Glomerular visceral epithelial cell (primary cell): Measurements from ENCODE around the gene PDIA5.
"Not testable (repeated sequence)": the region's sequence is repeated elsewhere in the genome, so short reads cannot be mapped to it uniquely, and the experiment has no call there.

ENCODE experiments used
- DNase-seq: peaks from one replicate; pipeline ENCODE4 v3.0.0-alpha.2; 2016; ENCODE audit errors: extremely low spot score

Gene PDIA5

DNA sequence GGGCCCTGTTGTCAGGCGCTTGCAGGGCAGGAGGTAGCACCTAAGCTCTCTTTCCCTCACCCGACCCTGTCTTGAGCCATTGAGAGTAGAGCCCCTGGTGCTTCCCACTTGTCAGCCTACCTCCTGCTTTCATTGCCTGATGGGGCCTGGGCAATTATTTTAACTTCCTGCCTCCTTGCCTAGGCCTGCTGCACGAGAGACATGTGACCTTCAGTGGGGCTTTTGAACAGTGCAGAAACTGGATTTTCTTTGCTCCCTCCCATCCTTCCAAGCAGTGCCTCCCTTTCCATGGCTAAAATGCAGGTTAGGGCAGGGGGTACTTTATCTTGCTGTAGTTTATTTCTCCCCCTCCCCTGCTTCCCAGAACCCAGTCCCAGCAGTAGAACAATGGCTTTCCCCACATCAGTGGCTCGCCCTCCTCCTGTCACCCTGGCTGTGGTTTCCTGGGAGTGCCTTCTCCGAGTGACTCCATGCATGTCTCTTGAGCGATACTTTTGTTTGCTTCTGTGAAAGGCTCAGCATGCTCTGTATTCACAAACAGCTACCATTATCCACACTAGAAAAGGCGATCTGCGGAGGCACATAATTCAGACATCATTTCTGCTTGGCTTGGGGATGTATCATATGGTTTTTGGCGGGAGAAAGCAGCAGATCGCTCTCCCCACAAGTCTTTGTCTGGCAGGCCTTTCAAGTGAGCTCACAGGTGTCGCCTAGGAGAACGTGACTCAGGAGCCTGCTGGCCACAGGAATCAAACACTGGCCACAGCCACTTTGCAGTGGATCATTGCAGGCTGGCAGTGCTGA lies 24.1 kb downstream of the PDIA5 start:
- peak; percentile 56 for DNase-seq

- no peak for DNase-seq
Observed at GRCh38 chr3:123092243-123092642, 25.4 kb downstream of the PDIA5 start.

GRCh38 chr3:123093696-123094095 lies 26.9 kb downstream of the PDIA5 start:
- no peak for DNase-seq

- no peak for DNase-seq
Observed at GRCh38 chr3:123094516-123095313, 27.9 kb downstream of the PDIA5 start.

DNA sequence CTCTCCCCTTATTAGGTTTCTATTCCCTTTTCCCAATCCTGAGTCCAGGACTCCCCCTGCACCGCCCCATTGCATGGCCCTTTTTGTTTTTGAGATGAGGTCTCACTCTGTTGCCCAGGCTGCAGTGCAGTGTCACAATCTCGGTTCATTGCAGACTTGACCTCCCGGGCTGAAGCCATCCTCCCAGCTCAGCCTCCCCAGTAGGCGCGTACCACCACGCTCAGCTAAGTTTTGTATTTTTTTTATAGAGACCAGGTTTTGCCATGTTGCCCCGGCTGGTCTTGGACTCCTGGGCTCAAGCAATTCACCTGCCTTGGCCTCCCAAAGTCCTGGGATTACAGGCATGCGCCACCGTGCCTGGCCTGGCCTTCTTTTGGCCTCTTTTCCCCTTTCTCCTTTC lies 29.3 kb downstream of the PDIA5 start:
- DNase-seq, result no peak

DNA sequence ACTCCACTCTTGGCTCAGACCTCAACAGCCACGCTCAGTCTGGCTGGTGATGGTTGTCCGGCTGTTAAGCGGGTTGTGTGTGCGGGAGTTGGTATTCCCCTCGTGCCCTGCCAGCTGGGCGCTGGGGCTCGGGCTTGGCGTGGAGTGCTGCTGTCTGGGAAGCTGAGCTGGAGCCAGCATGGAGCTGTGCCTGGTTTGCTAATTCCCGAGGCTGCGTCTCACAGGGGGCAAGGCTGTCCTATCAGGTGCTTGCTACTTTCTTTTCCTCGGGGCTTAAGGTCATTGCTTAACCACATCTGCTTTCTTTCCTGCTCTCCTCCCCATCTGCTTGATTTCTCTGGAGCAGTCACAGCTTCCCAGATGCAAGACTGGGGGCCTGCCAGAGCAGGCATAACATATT lies 29.9 kb downstream of the PDIA5 start:
- no peak for DNase-seq

- DNase-seq, result no peak
Observed at GRCh38 chr3:123098426-123099330, 31.9 kb downstream of the PDIA5 start.

DNA sequence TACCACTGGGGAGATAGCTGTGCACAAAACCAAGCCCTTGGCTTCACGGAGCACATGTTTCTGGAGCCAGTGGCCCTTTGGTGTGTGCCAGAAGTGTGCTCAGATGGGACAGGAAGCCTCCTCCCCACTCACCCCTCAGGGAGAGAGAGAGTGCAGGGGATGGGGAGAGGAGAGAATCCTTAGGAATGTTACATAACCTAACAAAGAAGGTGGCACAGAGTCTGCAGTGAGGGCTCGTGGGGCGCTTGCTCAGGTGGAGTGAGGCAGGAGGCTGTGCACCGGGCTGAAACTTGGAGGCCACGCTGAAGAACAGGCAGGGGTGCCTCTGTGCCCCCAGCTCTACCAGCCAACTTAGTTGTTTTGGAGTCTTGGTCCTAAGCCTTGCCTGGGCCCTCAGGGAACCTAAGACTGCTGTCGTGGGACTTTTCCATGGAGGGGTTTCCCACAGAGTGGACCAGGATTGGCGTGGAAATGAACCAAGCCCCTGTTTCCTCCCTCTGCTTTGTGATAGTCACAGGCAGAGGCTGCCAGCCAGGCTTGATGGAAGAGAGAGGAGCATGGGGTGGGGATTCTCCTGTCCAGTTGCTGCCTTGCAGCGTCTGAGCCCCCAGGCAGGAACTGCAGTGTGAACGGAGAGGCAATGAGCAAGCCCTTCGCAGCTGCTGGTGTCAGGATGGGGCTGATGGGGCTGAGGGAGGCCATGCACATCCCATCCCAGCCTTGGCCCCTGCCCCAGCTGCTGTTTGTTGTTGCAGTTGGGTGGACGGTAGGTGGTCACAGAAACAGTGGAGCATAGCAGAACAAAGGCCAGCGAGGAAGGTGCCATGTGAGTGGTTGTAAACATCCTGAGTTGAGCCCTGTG lies 32.7 kb downstream of the PDIA5 start:
- no peak for DNase-seq

- no peak for DNase-seq
Observed at GRCh38 chr3:123100193-123100776, 33.5 kb downstream of the PDIA5 start.

- DNase-seq, result no peak
Observed at GRCh38 chr3:123102249-123102648, 35.4 kb downstream of the PDIA5 start.

DNA sequence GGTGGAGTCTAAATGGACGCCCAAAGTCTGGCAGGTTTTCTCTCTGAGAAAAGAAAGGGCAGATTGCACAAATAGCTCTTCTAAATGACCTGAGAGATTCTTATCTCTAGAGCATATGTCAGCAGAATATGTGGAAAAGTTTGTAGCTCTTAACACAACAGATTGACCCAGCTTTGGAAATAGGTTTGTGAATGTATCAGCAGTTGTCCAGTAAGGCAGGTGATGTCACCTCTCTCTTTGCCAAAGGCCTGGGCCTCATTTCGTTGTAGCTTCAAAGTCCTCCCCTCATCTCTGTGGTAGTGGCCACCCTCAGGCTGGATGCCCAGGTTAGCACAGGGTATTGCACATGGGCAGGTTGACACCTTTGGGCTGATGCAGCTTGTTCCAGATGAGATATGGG lies 36.0 kb downstream of the PDIA5 start:
- DNase-seq, result no peak

- DNase-seq, result peak; percentile 35
Observed at GRCh38 chr3:123104550-123104949, 37.7 kb downstream of the PDIA5 start.

- peak; percentile 28 for DNase-seq
Observed at GRCh38 chr3:123105201-123106189, 38.7 kb downstream of the PDIA5 start.

- no peak for DNase-seq
Observed at GRCh38 chr3:123110282-123110975, 43.6 kb downstream of the PDIA5 start.

DNA sequence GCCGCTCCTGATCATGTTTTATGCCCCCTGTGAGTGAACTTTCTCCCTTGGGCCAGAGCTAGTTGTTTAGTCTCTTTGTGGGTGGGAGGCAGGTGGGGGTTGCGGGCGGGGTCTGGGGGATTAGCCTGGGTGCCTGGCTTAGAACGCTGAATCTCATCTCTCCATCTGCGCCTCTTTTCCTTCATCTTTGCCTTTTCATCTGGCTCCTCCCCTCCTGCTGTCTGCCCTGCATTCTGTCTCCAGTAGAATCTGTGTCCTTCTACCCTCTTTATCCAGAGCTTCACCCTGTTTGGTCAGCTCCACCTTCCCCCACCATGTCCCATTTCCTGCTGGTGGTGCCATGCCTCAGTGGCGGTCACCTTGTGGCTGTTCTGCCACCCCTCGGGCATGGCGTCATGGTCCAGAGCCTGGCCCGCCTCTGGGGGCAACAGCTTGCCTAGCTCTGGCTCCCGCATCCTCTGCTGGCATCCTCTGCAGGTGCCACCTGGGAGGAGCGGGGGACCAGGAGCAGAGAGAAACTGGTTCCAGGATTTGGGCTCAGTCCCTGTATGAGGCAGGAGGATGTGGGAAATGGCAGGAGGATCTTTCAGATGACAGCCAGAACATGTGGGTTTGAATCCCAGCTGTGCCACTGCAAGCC lies 44.3 kb downstream of the PDIA5 start:
- DNase-seq, result no peak

GRCh38 chr3:123111640-123112039 lies 44.8 kb downstream of the PDIA5 start:
- DNase-seq, result no peak

DNA sequence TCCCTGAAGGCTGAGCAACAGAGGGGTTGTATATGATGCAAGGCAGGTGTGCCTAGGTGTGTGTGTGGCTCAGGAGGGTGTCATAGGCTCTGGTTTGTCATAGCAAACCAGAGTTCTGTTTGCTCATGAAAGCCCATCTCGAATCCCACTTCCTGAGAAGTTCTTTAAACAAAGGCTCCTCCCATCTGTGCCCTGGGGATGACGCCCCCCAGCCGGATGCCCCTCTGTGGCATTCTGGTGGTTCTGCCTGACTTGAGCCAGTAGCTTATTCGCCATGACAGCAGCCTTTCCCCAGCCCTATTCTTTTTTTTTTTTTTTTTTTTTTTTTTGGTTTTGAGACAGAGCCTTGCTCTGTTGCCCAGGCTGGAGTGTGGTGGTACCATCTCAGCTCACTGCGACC lies 45.4 kb downstream of the PDIA5 start:
- DNase-seq, result no peak

DNA sequence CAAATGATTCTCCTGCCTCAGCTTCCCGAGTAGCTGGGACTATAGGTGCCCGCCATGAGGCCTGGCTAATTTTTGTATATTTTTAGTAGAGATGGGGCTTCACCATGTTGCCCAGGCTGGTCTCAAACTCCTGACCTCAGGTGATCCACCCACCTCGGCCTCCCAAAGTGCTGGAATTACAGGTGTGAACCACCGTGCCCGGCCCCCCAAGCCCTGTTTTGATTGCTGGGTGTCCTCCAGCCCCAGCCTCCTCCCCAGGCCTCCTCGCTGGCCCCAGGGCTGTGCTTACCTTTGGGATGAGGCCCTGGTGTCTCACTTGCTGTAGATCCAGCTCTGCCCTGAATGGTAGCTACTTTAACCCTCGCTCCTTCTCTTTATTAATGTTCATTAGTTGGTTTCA lies 45.8 kb downstream of the PDIA5 start:
- DNase-seq, result not testable (repeated sequence)
